Neural progenitor cell (in vitro differentiated cells): ENCODE measurements around the gene ERGIC3. TPM values are rescaled to one million over a fixed set of nuclear protein-coding genes. Genes with fewer than 3 reads are reported as not detected.

Experiments
- DNase-seq: peaks from one replicate; pipeline ENCODE4 v3.0.0-alpha.2; 2016; ENCODE audit warnings: low spot score
- H2AFZ ChIP-seq: fragments of 200-600 bp; sonication (generic); replicated peaks from 2 replicates; pipeline ENCODE4 v1.6.1; 2016; ENCODE audit warnings: antibody characterized with exemption
- H3F3A ChIP-seq: fragments of 200-600 bp; sonication (generic); 2 replicates; pipeline ENCODE4 v1.6.1; 2016; ENCODE audit warnings: antibody characterized with exemption, low read depth
- H3K27ac ChIP-seq: fragments of 200-600 bp; sonication (generic); 2 replicates; pipeline ENCODE4 v1.5.1; 2016; ENCODE audit warnings: mild to moderate bottlenecking
- H3K27me3 ChIP-seq: fragments of 200-600 bp; sonication (generic); 2 replicates; pipeline ENCODE4 v1.6.1; 2016; ENCODE audit warnings: mild to moderate bottlenecking, moderate library complexity
- H3K36me3 ChIP-seq: fragments of 200-600 bp; sonication (generic); 2 replicates; pipeline ENCODE4 v1.5.1; 2016
- H3K4me1 ChIP-seq: fragments of 200-600 bp; sonication (generic); 2 replicates; pipeline ENCODE4 v1.6.1; 2016; ENCODE audit warnings: mixed run types
- H3K4me2 ChIP-seq: fragments of 200-600 bp; sonication (generic); 2 replicates; pipeline ENCODE4 v1.6.1; 2016
- H3K4me3 ChIP-seq: fragments of 200-600 bp; sonication (generic); 2 replicates; pipeline ENCODE4 v1.5.1; 2016
- H3K79me2 ChIP-seq: fragments of 200-600 bp; sonication (generic); 2 replicates; pipeline ENCODE4 v1.6.1; 2016; ENCODE audit warnings: low read depth
- H3K9ac ChIP-seq: fragments of 200-600 bp; sonication (generic); 2 replicates; pipeline ENCODE4 v1.6.1; 2016
- H3K9me3 ChIP-seq: fragments of 200-600 bp; sonication (generic); 2 replicates; pipeline ENCODE4 v1.5.1; 2016; ENCODE audit warnings: low read depth
- H4K20me1 ChIP-seq: fragments of 200-600 bp; sonication (generic); 2 replicates; pipeline ENCODE4 v1.6.1; 2016; ENCODE audit warnings: low read depth
- H3K27ac Mint-ChIP-seq: 3 replicates; pipeline ENCODE4 v1.8.0; 2021; ENCODE audit warnings: mixed read lengths
- H3K27me3 Mint-ChIP-seq: 2 replicates; pipeline ENCODE4 v1.8.0; 2022; ENCODE audit warnings: low read depth, mild to moderate bottlenecking, inconsistent platforms, moderate library complexity, mixed read lengths; ENCODE audit not compliant: insufficient read depth
- H3K36me3 Mint-ChIP-seq: 3 replicates; pipeline ENCODE4 v1.8.0; 2021; ENCODE audit warnings: mixed read lengths
- H3K4me1 Mint-ChIP-seq: 3 replicates; pipeline ENCODE4 v1.8.0; 2021; ENCODE audit warnings: mixed read lengths
- H3K4me3 Mint-ChIP-seq: 3 replicates; pipeline ENCODE4 v1.8.0; 2021; ENCODE audit warnings: mild to moderate bottlenecking, moderate library complexity, mixed read lengths
- H3K9me3 Mint-ChIP-seq: 3 replicates; pipeline ENCODE4 v1.8.0; 2020; ENCODE audit warnings: mixed read lengths
- EZH2 ChIP-seq: fragments of 200-600 bp; sonication (generic); IDR thresholded peaks from 2 replicates; pipeline ENCODE4 v1.6.1; 2017; ENCODE audit warnings: antibody characterized with exemption, mild to moderate bottlenecking, moderate library complexity
- EZH2phosphoT487 ChIP-seq: fragments of 200-600 bp; sonication (generic); IDR thresholded peaks from 2 replicates; pipeline ENCODE4 v1.6.1; 2017; ENCODE audit warnings: antibody characterized with exemption
- total RNA-seq: library from RNA; depleted of rRNA; stranded (reverse); fragments of >200 nt; gene quantifications from 2 replicates; pipeline ENCODE4 v1.2.3, GENCODE V29; 2015; ENCODE audit warnings: low replicate concordance
- TF ChIP-seq, protein P1 (sequence below): fragments of 200-600 bp; sonication (generic); IDR thresholded peaks from 2 replicates; pipeline ENCODE4 v1.5.1; 2017; ENCODE audit warnings: antibody characterized with exemption, mild to moderate bottlenecking

ERGIC3 gene
- total RNA-seq, 1 donor from 2014 or later, result 271 TPM

DNA sequence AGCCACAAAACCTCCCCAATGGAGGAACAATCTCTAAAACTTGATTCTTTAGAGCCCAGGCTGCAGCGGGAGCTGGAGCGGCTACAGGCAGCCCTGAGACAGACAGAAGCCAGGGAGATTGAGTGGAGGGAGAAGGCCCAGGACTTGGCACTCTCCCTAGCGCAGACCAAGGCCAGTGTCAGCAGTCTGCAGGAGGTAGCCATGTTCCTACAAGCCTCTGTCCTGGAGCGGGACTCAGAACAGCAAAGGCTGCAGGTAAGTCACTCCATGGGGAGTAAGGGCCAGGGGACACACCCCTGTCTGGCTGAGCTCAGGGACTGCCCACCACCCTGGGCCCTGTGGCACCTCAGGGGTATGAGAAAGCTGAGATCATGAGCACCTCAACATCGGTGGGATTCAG, 37.1 kb upstream of the ERGIC3 start:
- no peak for TF ChIP-seq EZH2phosphoT487
- no peak for TF ChIP-seq EZH2
- H3K36me3 Mint-ChIP-seq, result peaks cover 41% of the 10 kb centered on the region
- H3K4me1 Mint-ChIP-seq, result no peaks in the 10 kb centered on the region
- H3F3A ChIP-seq, result no peaks in the 10 kb centered on the region
- H3K36me3 ChIP-seq, result no peaks in the 10 kb centered on the region
- no peaks in the 10 kb centered on the region for H3K27me3 ChIP-seq
- H3K79me2 ChIP-seq, result no peaks in the 10 kb centered on the region
- H4K20me1 ChIP-seq, result no peaks in the 10 kb centered on the region
- H3K4me3 Mint-ChIP-seq, result no peak overlapping the region
- no peaks in the 10 kb centered on the region for H3K9me3 Mint-ChIP-seq
- no peak overlapping the region for H3K27ac Mint-ChIP-seq
- H2AFZ ChIP-seq, result no peak overlapping the region
- no peak overlapping the region for H3K27ac ChIP-seq
- no peaks in the 10 kb centered on the region for H3K4me1 ChIP-seq
- DNase-seq, result no peak
- no peak overlapping the region for H3K9ac ChIP-seq
- no peaks in the 10 kb centered on the region for H3K9me3 ChIP-seq
- peaks cover 3% of the 10 kb centered on the region for H3K27me3 Mint-ChIP-seq
- no peak overlapping the region for H3K4me2 ChIP-seq
- no peak overlapping the region for H3K4me3 ChIP-seq

DNA sequence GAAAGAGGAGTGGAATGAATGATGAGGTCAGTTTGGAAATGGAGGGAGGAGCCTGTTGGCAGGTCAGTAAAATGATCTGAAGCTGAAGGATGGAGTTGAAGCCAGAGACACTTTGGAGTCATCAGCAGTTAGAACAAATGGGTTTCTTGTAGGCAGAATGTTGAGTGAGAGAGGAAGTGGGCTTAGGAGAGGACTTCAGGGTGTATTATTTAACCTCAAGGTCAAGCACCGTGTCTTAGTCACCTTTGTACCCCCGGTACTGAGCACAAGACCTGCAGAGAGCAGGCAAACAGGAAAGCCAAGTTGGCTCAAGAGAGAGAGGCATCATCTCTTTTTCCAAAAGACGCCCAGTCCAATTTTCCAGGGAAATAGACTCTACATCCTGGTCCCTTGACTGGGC, 35.7 kb upstream of the ERGIC3 start:
- Mint-ChIP-seq H3K36me3 (peaks cover 31% of the 10 kb centered on the region), H3K27ac (no peak overlapping the region), H3K9me3 (no peaks in the 10 kb centered on the region), H3K27me3 (no peaks in the 10 kb centered on the region), H3K4me3 (no peak overlapping the region), H3K4me1 (no peaks in the 10 kb centered on the region)
- no peaks in the 10 kb centered on the region for H3K36me3 ChIP-seq
- no peaks in the 10 kb centered on the region for H3F3A ChIP-seq
- TF ChIP-seq, protein P1, sequence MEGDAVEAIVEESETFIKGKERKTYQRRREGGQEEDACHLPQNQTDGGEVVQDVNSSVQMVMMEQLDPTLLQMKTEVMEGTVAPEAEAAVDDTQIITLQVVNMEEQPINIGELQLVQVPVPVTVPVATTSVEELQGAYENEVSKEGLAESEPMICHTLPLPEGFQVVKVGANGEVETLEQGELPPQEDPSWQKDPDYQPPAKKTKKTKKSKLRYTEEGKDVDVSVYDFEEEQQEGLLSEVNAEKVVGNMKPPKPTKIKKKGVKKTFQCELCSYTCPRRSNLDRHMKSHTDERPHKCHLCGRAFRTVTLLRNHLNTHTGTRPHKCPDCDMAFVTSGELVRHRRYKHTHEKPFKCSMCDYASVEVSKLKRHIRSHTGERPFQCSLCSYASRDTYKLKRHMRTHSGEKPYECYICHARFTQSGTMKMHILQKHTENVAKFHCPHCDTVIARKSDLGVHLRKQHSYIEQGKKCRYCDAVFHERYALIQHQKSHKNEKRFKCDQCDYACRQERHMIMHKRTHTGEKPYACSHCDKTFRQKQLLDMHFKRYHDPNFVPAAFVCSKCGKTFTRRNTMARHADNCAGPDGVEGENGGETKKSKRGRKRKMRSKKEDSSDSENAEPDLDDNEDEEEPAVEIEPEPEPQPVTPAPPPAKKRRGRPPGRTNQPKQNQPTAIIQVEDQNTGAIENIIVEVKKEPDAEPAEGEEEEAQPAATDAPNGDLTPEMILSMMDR, result no peak
- TF ChIP-seq EZH2phosphoT487 (no peak), EZH2 (no peak)
- no peaks in the 10 kb centered on the region for H3K27me3 ChIP-seq
- no peak overlapping the region for H3K27ac ChIP-seq
- no peaks in the 10 kb centered on the region for H4K20me1 ChIP-seq
- H2AFZ ChIP-seq, result no peak overlapping the region
- no peaks in the 10 kb centered on the region for H3K4me1 ChIP-seq
- no peak overlapping the region for H3K9ac ChIP-seq
- no peaks in the 10 kb centered on the region for H3K9me3 ChIP-seq
- no peaks in the 10 kb centered on the region for H3K79me2 ChIP-seq
- H3K4me2 ChIP-seq, result no peak overlapping the region
- no peak for DNase-seq
- H3K4me3 ChIP-seq, result no peak overlapping the region

DNA sequence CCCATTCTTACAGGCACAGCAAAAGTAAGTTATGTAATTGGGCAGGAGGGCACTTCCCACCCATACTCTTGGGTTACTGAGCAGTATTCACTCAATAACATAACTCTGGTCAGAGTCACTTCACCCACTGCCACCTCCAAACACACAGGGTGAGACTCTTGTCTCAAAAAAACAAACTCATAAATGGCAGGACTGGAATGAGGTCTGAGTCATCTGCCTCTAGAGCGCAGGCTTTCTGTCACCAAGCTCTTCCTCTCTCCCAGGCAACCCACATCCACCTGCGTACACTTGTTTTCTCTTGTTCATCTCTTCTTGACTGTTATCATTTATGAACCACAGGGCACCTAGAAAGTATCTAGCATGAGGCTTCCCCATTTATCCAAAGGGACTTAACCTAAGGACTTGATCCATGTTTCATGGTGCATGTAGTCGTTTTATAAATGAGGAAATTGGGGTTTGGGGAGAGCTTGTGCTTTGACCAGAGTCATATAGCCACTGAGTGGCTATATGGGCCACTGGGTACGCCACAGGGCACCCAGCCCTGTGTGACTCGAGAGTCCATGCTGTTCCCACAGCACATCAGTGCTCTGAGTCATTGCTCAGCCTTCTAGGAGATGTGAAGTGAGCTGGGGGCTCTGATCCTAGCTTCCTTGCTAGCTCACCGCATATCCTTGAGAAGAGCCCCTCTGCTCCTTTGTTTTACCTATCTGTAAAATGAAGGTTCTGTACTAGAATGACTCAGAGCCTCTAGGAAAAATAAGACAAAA, 34.8 kb upstream of the ERGIC3 start:
- H3K9me3 Mint-ChIP-seq, result no peaks in the 10 kb centered on the region
- Histone ChIP-seq H3K36me3 (no peaks in the 10 kb centered on the region), H3K9ac (no peak overlapping the region), H3F3A (no peaks in the 10 kb centered on the region), H3K27me3 (no peaks in the 10 kb centered on the region), H2AFZ (no peak overlapping the region), H3K79me2 (no peaks in the 10 kb centered on the region), H4K20me1 (no peaks in the 10 kb centered on the region), H3K9me3 (no peaks in the 10 kb centered on the region), H3K4me1 (no peaks in the 10 kb centered on the region), H3K4me2 (no peak overlapping the region), H3K27ac (no peak overlapping the region), H3K4me3 (no peak overlapping the region)
- H3K36me3 Mint-ChIP-seq, result peaks cover 31% of the 10 kb centered on the region
- no peak overlapping the region for H3K27ac Mint-ChIP-seq
- TF ChIP-seq, protein P1, result no peak
- TF ChIP-seq EZH2 (no peak), EZH2phosphoT487 (no peak)
- DNase-seq, result no peak
- H3K27me3 Mint-ChIP-seq, result no peaks in the 10 kb centered on the region
- H3K4me1 Mint-ChIP-seq, result no peaks in the 10 kb centered on the region
- H3K4me3 Mint-ChIP-seq, result no peak overlapping the region

DNA sequence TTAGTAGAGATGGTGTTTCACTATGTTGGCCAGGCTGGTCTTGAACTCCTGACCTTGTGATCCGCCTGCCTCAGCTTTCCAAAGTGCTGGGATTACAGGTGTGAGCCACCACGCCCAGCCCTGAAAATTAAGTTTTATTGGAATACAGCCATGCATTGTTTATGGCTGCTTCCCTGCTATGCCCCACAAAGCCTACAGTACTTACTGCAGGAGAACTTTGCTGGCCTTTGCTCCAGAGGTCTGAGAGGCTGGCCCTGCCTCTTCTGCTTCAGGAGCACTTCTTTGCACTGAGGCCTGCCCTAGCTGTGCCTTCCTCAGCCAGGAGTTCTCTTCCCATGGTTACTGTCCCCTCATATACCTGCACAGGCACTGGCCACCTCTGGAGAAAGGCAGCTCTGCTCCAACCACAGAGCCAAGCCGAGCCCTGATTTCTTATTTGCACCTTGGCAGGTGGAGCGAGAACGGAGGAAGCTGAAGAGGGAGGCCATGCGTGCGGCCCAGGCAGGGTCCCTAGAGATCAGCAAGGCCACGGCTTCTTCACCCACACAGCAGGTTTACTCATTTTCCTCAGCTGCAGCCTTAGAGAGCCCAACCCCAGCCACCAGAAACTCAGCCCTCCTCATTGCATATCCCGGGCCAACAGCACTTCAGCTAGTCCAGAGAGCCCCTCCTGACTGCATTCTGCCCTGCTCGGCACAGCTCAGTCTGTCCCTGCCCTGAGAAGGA, 33.2 kb upstream of the ERGIC3 start:
- no peaks in the 10 kb centered on the region for H3K27me3 ChIP-seq
- no peaks in the 10 kb centered on the region for H3K4me1 ChIP-seq
- Mint-ChIP-seq H3K27me3 (no peaks in the 10 kb centered on the region), H3K4me1 (no peaks in the 10 kb centered on the region), H3K9me3 (no peaks in the 10 kb centered on the region), H3K4me3 (no peak overlapping the region), H3K27ac (no peak overlapping the region), H3K36me3 (peaks cover 18% of the 10 kb centered on the region)
- TF ChIP-seq, protein P1, result no peak
- TF ChIP-seq EZH2phosphoT487 (no peak), EZH2 (no peak)
- no peak overlapping the region for H3K4me3 ChIP-seq
- H3K36me3 ChIP-seq, result no peaks in the 10 kb centered on the region
- H3K79me2 ChIP-seq, result no peaks in the 10 kb centered on the region
- H2AFZ ChIP-seq, result no peak overlapping the region
- H3K27ac ChIP-seq, result no peak overlapping the region
- DNase-seq, result no peak
- no peaks in the 10 kb centered on the region for H3F3A ChIP-seq
- no peaks in the 10 kb centered on the region for H4K20me1 ChIP-seq
- no peaks in the 10 kb centered on the region for H3K9me3 ChIP-seq
- no peak overlapping the region for H3K4me2 ChIP-seq
- H3K9ac ChIP-seq, result no peak overlapping the region
